Endothelial cell of umbilical vein (primary cell): ENCODE results near the gene SEC22C. TPM values are rescaled to one million over a fixed set of nuclear protein-coding genes. Genes with fewer than 3 reads are reported as not detected.

Experiments used
- BruUV-seq: library from RNA; stranded (reverse); fragments of 400-500 nt; replicated peaks from 2 replicates; lab custom pipeline; 2021; lab: Mats Ljungman, UMichigan
- CTCF ChIA-PET: fragments of 300-600, 350-600 bp; sonication (Branson Sonifier 250); formaldehyde crosslinking; loops from one replicate; lab custom pipeline; 2021; ENCODE audit warnings: antibody characterized with exemption, inconsistent platforms; lab: Charles Lee
- POLR2A ChIA-PET: fragments of 300-600, 350-600 bp; sonication (Branson Sonifier 250); formaldehyde crosslinking; loops from one replicate; lab custom pipeline; 2021; ENCODE audit warnings: antibody characterized with exemption, inconsistent platforms; lab: Charles Lee
- DNase-seq: peaks from one replicate; pipeline ENCODE4 v3.0.0-alpha.2; 2011; ENCODE audit warnings: low read depth, low spot score
- FAIRE-seq: peaks from 2 replicates; lab custom pipeline; 2011; peaks lifted over from hg19 to GRCh38; lab: Jason Lieb, UNC
- H2AFZ ChIP-seq: 2 replicates; pipeline ENCODE4 v1.6.0; 2012; ENCODE audit warnings: low read depth, low read length, control low read depth, inconsistent platforms
- H3K27ac ChIP-seq: 2 replicates; pipeline ENCODE4 v1.5.1; 2011; ENCODE audit warnings: low read depth, mild to moderate bottlenecking, control low read depth, low read length, moderate library complexity; ENCODE audit not compliant: insufficient read depth
- H3K27me3 ChIP-seq, 2 experiments: 2 replicates each; pipeline versions ENCODE4 v1.6.0 to v1.6.1; 2011; ENCODE audit warnings: low read length in 2 of 2, mixed read lengths in 1 of 2; ENCODE audit not compliant: control insufficient read depth in 2 of 2, insufficient read depth in 2 of 2
- H3K36me3 ChIP-seq, 2 experiments: 2 replicates in 1 of 2; 3 replicates in 1 of 2; pipeline ENCODE4 v1.5.1; 2011; ENCODE audit warnings: low read length in 2 of 2, mild to moderate bottlenecking in 1 of 2, moderate library complexity in 1 of 2; ENCODE audit not compliant: control insufficient read depth in 2 of 2, insufficient read depth in 2 of 2; ENCODE audit errors: extremely low read depth in 1 of 2
- H3K4me1 ChIP-seq: 3 replicates; pipeline ENCODE4 v1.5.1; 2011; ENCODE audit warnings: mild to moderate bottlenecking, low read length; ENCODE audit not compliant: control insufficient read depth, insufficient read depth; ENCODE audit errors: extremely low read depth
- H3K4me2 ChIP-seq: 2 replicates; pipeline ENCODE4 v1.6.1; 2011; ENCODE audit warnings: low read length, control low read depth, mixed read lengths; ENCODE audit not compliant: insufficient read depth
- H3K4me3 ChIP-seq, 3 experiments: fragments of 200-600 bp in 1 of 3; sonication (generic), shearing (Covaris generic) in 1 of 3; replicated peaks in 1 of 3; 2 replicates each; pipeline ENCODE4 v1.5.1; 2011 to 2016; ENCODE audit warnings: control low read depth in 3 of 3, low read length in 3 of 3, mild to moderate bottlenecking in 2 of 3, inconsistent platforms in 1 of 3, low read depth in 1 of 3, moderate library complexity in 1 of 3; ENCODE audit not compliant: insufficient read depth in 1 of 3
- H3K79me2 ChIP-seq: 2 replicates; pipeline ENCODE4 v1.6.0; 2012; ENCODE audit warnings: low read length, inconsistent platforms; ENCODE audit not compliant: control insufficient read depth, insufficient read depth
- H3K9ac ChIP-seq: replicated peaks from 2 replicates; pipeline ENCODE3; 2011; ENCODE audit warnings: low read length, control low read depth; ENCODE audit not compliant: insufficient read depth; ENCODE audit errors: extremely low read depth
- H3K9me1 ChIP-seq: replicated peaks from 3 replicates; pipeline ENCODE4 v1.6.0; 2011; ENCODE audit warnings: mild to moderate bottlenecking, low read length; ENCODE audit not compliant: control insufficient read depth, insufficient read depth; ENCODE audit errors: extremely low read depth
- H3K9me3 ChIP-seq: replicated peaks from 2 replicates; pipeline ENCODE4 v1.5.1; 2012; ENCODE audit warnings: low read length, inconsistent platforms; ENCODE audit not compliant: control insufficient read depth, insufficient read depth
- H4K20me1 ChIP-seq: replicated peaks from 2 replicates; pipeline ENCODE3; 2011; ENCODE audit warnings: mild to moderate bottlenecking, low read length; ENCODE audit not compliant: control insufficient read depth, insufficient read depth; ENCODE audit errors: extremely low read depth
- EZH2 ChIP-seq: IDR thresholded peaks from 2 replicates; pipeline ENCODE4 v1.6.1; 2012; ENCODE audit warnings: borderline replicate concordance, low read depth, mild to moderate bottlenecking, moderate library complexity, low read length, inconsistent platforms; ENCODE audit not compliant: severe bottlenecking
- FOS ChIP-seq: IDR thresholded peaks from 2 replicates; pipeline ENCODE4 v1.6.1; 2011; ENCODE audit warnings: mild to moderate bottlenecking, low read length, moderate library complexity, borderline replicate concordance; ENCODE audit not compliant: insufficient read depth
- GATA2 ChIP-seq: IDR thresholded peaks from 2 replicates; pipeline ENCODE4 v1.7.0; 2011; ENCODE audit warnings: low read depth, mild to moderate bottlenecking, moderate library complexity, mixed read lengths, low read length; ENCODE audit not compliant: insufficient read length, insufficient read depth
- JUN ChIP-seq: IDR thresholded peaks from 2 replicates; pipeline ENCODE4 v1.6.1; 2011; ENCODE audit warnings: borderline replicate concordance, low read depth; ENCODE audit not compliant: insufficient read length, insufficient read depth
- MYC ChIP-seq: IDR thresholded peaks from one replicate; pipeline ENCODE4 v1.6.1; 2011; ENCODE audit warnings: mild to moderate bottlenecking, low read depth, low read length
- POLR2A ChIP-seq: IDR thresholded peaks from 2 replicates; pipeline ENCODE4 v1.6.1; 2012; ENCODE audit warnings: low read depth, mild to moderate bottlenecking, control low read depth, low read length
- POLR2AphosphoS5 ChIP-seq: IDR thresholded peaks from 2 replicates; pipeline ENCODE4 v1.6.1; 2012; ENCODE audit warnings: low read depth, mild to moderate bottlenecking, control low read depth, low read length, moderate library complexity; ENCODE audit not compliant: insufficient read depth
- dilution Hi-C: fragments of 300-500 bp; cut with MboI; formaldehyde crosslinking; loops from one replicate; pipeline ENCODE4 v1.15.0; 2019; ENCODE audit warnings: low sequenced_read_pairs; ENCODE audit not compliant: extremely low pct_ligation_motif_present
- intact Hi-C: fragments of 100-400 bp; cut with micrococcal nuclease; formaldehyde crosslinking; loops from one replicate; pipeline ENCODE4 v1.10.0; 2022
- polyA plus RNA-seq, 4 experiments: library from polyadenylated mRNA; depleted of rRNA in 3 of 4; stranded (reverse) in 3 of 4; unstranded in 1 of 4; fragments of >200 nt; gene quantifications; 2 replicates each; pipeline versions ENCODE4 v1.2.1 to v1.2.3, GENCODE V29; 2011 to 2012; ENCODE audit warnings: missing spikeins in 1 of 4
- total RNA-seq: library from RNA; stranded (reverse); gene quantifications from 2 replicates; pipeline ENCODE4 v1.2.3, GENCODE V29; 2021
- TF ChIP-seq, protein P1 (sequence below), 2 donors: IDR thresholded peaks; 1 replicate in 1 of 2; 2 replicates in 1 of 2; pipeline ENCODE4 v1.5.1; 2011; ENCODE audit warnings: low read length in 2 of 2, mild to moderate bottlenecking in 2 of 2, moderate library complexity in 2 of 2, control low read depth in 1 of 2, inconsistent platforms in 1 of 2, low read depth in 1 of 2; ENCODE audit not compliant: insufficient read depth in 1 of 2; ENCODE audit errors: extremely low read depth in 1 of 2
- TF ChIP-seq, protein P2 (sequence below): IDR thresholded peaks from 2 replicates; pipeline ENCODE4 v1.6.1; 2011; ENCODE audit not compliant: insufficient read depth, insufficient read length

SEC22C gene
- total and polyA plus RNA-seq, 2 donors (not counting 3 experiments of a cell fraction or from before 2014, with no cell fraction given): 43.9 to 61.9 TPM

DNA sequence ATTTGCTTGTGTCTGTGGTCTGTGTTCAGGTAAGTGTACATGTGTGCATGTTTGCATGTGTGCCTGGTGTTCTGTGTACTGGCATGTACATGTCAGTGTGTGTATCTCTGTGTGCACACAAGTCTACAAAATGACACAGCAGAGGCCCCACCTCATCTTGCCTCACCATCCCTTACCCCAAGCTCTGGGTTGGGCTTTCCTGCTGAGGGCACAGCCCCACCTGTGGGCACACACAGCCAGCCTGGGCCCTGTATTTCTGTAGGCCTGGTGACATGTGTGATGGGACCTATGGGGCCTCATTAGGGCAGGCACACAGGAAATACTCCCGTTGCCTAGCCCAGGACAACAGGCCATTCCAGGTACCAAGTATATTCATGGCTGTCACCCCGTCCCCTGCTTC lies 65.8 kb downstream of the SEC22C start:
- Histone ChIP-seq H3K4me1 (peaks cover 4% of the 10 kb centered on the region), H3K9ac (no peak overlapping the region), H3K4me3 (no peak overlapping the region), H2AFZ (no peak overlapping the region), H3K4me2 (no peak overlapping the region), H3K9me3 (no peaks in the 10 kb centered on the region), H3K27me3 (peaks cover 4 to 8% of the 10 kb centered on the region in 2 experiments), H3K36me3 (no peaks in the 10 kb centered on the region), H3K79me2 (no peaks in the 10 kb centered on the region), H4K20me1 (no peaks in the 10 kb centered on the region), H3K9me1 (no peaks in the 10 kb centered on the region), H3K27ac (no peak overlapping the region)
- no TSS peak for BruUV-seq
- TF ChIP-seq GATA2 (no peak), POLR2AphosphoS5 (no peak), MYC (no peak), POLR2A (no peak), FOS (no peak), EZH2 (no peak), JUN (no peak)
- TF ChIP-seq, protein P1, sequence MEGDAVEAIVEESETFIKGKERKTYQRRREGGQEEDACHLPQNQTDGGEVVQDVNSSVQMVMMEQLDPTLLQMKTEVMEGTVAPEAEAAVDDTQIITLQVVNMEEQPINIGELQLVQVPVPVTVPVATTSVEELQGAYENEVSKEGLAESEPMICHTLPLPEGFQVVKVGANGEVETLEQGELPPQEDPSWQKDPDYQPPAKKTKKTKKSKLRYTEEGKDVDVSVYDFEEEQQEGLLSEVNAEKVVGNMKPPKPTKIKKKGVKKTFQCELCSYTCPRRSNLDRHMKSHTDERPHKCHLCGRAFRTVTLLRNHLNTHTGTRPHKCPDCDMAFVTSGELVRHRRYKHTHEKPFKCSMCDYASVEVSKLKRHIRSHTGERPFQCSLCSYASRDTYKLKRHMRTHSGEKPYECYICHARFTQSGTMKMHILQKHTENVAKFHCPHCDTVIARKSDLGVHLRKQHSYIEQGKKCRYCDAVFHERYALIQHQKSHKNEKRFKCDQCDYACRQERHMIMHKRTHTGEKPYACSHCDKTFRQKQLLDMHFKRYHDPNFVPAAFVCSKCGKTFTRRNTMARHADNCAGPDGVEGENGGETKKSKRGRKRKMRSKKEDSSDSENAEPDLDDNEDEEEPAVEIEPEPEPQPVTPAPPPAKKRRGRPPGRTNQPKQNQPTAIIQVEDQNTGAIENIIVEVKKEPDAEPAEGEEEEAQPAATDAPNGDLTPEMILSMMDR (IDR thresholded peaks at IDR 0.05; ENCODE audit: extremely low read depth in 1 of 2, insufficient read depth in 1 of 2, low read depth in 1 of 2, low read length in 2 of 2): no peak
- TF ChIP-seq, protein P2, sequence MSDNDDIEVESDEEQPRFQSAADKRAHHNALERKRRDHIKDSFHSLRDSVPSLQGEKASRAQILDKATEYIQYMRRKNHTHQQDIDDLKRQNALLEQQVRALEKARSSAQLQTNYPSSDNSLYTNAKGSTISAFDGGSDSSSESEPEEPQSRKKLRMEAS: no peak
- intact Hi-C loops: no loop called here
- ChIA-PET CTCF (interaction anchor here (0.9 to 1.5 kb wide), 2 partner anchors 32 to 269 kb away, joined by 3 to 4 read pairs; no protein-coding TSS in a partner anchor), POLR2A (no interaction called here)
- dilution Hi-C loops: no loop called here
- DNase-seq (no peak), FAIRE-seq (no peak)
